ENCODE results near the gene TMEM255B. TPM values are rescaled to one million over a fixed set of nuclear protein-coding genes. Genes with fewer than 3 reads are reported as not detected.
"Not testable (repeated sequence)": the region's sequence is repeated elsewhere in the genome, so short reads cannot be mapped to it uniquely, and the experiment has no call there.

Gene TMEM255B
- total RNA-seq, 1 donor from 2014 or later: 8.4 TPM

- TF ChIP-seq EZH2 (IDR thresholded peaks at IDR 0.05; ENCODE audit: insufficient read depth, low read length) (no peak), CTCF (IDR thresholded peaks at IDR 0.05; ENCODE audit: insufficient read depth, low read depth, low read length) (no peak)
- no peaks in the 10 kb centered on the region for H3K4me1 ChIP-seq (ENCODE audit: insufficient read depth, low read length)
- no peak overlapping the region for H3K4me2 ChIP-seq (ENCODE audit: low read length)
- H3K79me2 ChIP-seq (ENCODE audit: insufficient read depth, low read length): no peaks in the 10 kb centered on the region
- H3K27me3 Mint-ChIP-seq (ENCODE audit: low read depth, unreplicated experiment): peaks cover 44% of the 10 kb centered on the region
- H3K9me3 Mint-ChIP-seq (ENCODE audit: unreplicated experiment): no peaks in the 10 kb centered on the region
- no peak overlapping the region for H3K27ac Mint-ChIP-seq (ENCODE audit: unreplicated experiment)
- FAIRE-seq: no peak
- H3K4me3 Mint-ChIP-seq (ENCODE audit: unreplicated experiment): no peak overlapping the region
- no peaks in the 10 kb centered on the region for H4K20me1 ChIP-seq (ENCODE audit: insufficient read depth, low read length)
- no peak for DNase-seq (ENCODE audit: low read depth)
- no peak overlapping the region for H3K9ac ChIP-seq (ENCODE audit: low read length)
- H3K4me1 Mint-ChIP-seq (ENCODE audit: low read depth, unreplicated experiment): no peaks in the 10 kb centered on the region
- H3K27ac ChIP-seq (ENCODE audit: low read depth, low read length): no peak overlapping the region
- no peaks in the 10 kb centered on the region for H3K36me3 ChIP-seq (ENCODE audit: insufficient read depth, low read length)
- H2AFZ ChIP-seq (ENCODE audit: low read depth, low read length): no peak overlapping the region
- no peaks in the 10 kb centered on the region for H3K36me3 Mint-ChIP-seq (ENCODE audit: low read depth, unreplicated experiment)
- no peak overlapping the region for H3K4me3 ChIP-seq (ENCODE audit: insufficient read depth, low read depth, low read length)
- H3K27me3 ChIP-seq (ENCODE audit: insufficient read depth, low read length): peaks cover 9% of the 10 kb centered on the region
- peaks cover 9% of the 10 kb centered on the region for H3K9me3 ChIP-seq (ENCODE audit: insufficient read depth, low read depth, low read length)
These were observed 8.2 kb upstream of the TMEM255B start for GRCh38 chr13:113750554-113751399.

GRCh38 chr13:113751491-113751890 lies 7.5 kb upstream of the TMEM255B start:
- FAIRE-seq (no peak), DNase-seq (ENCODE audit: low read depth) (no peak)
- Histone ChIP-seq H3K79me2 (ENCODE audit: insufficient read depth, low read length) (no peaks in the 10 kb centered on the region), H3K36me3 (ENCODE audit: insufficient read depth, low read length) (no peaks in the 10 kb centered on the region), H2AFZ (ENCODE audit: low read depth, low read length) (no peak overlapping the region), H3K4me3 (ENCODE audit: insufficient read depth, low read depth, low read length) (no peak overlapping the region), H4K20me1 (ENCODE audit: insufficient read depth, low read length) (no peaks in the 10 kb centered on the region), H3K9ac (ENCODE audit: low read length) (no peak overlapping the region), H3K4me2 (ENCODE audit: low read length) (no peak overlapping the region), H3K27me3 (ENCODE audit: insufficient read depth, low read length) (peaks cover 6% of the 10 kb centered on the region), H3K27ac (ENCODE audit: low read depth, low read length) (no peak overlapping the region), H3K9me3 (ENCODE audit: insufficient read depth, low read depth, low read length) (peaks cover 9% of the 10 kb centered on the region), H3K4me1 (ENCODE audit: insufficient read depth, low read length) (no peaks in the 10 kb centered on the region)
- Mint-ChIP-seq H3K4me3 (ENCODE audit: unreplicated experiment) (no peak overlapping the region), H3K4me1 (ENCODE audit: low read depth, unreplicated experiment) (no peaks in the 10 kb centered on the region), H3K27me3 (ENCODE audit: low read depth, unreplicated experiment) (peaks cover 49% of the 10 kb centered on the region), H3K36me3 (ENCODE audit: low read depth, unreplicated experiment) (no peaks in the 10 kb centered on the region), H3K9me3 (ENCODE audit: unreplicated experiment) (no peaks in the 10 kb centered on the region), H3K27ac (ENCODE audit: unreplicated experiment) (no peak overlapping the region)
- TF ChIP-seq CTCF (IDR thresholded peaks at IDR 0.05; ENCODE audit: insufficient read depth, low read depth, low read length) (no peak), EZH2 (IDR thresholded peaks at IDR 0.05; ENCODE audit: insufficient read depth, low read length) (no peak)

- not testable (repeated sequence) for H3K9ac ChIP-seq (ENCODE audit: low read length); H3K4me3 ChIP-seq (ENCODE audit: insufficient read depth, low read depth, low read length); H3K27ac ChIP-seq (ENCODE audit: low read depth, low read length); H3K4me1 ChIP-seq (ENCODE audit: insufficient read depth, low read length); H3K27me3 ChIP-seq (ENCODE audit: insufficient read depth, low read length); H4K20me1 ChIP-seq (ENCODE audit: insufficient read depth, low read length); H3K9me3 ChIP-seq (ENCODE audit: insufficient read depth, low read depth, low read length); DNase-seq (ENCODE audit: low read depth); H3K36me3 Mint-ChIP-seq (ENCODE audit: low read depth, unreplicated experiment); FAIRE-seq; H2AFZ ChIP-seq (ENCODE audit: low read depth, low read length); H3K79me2 ChIP-seq (ENCODE audit: insufficient read depth, low read length); H3K36me3 ChIP-seq (ENCODE audit: insufficient read depth, low read length); H3K4me1 Mint-ChIP-seq (ENCODE audit: low read depth, unreplicated experiment); H3K4me3 Mint-ChIP-seq (ENCODE audit: unreplicated experiment); H3K9me3 Mint-ChIP-seq (ENCODE audit: unreplicated experiment); H3K27ac Mint-ChIP-seq (ENCODE audit: unreplicated experiment); H3K4me2 ChIP-seq (ENCODE audit: low read length)
- H3K27me3 Mint-ChIP-seq (ENCODE audit: low read depth, unreplicated experiment): peaks cover 50% of the 10 kb centered on the region
These were observed 6.6 kb upstream of the TMEM255B start for GRCh38 chr13:113752211-113752986.
